NB4 (cell line): ENCODE results near the gene SLC25A43.
"Not testable (repeated sequence)": the region's sequence is repeated elsewhere in the genome, so short reads cannot be mapped to it uniquely, and the experiment has no call there.

Experiments used
- DNase-seq: peaks from one replicate; pipeline ENCODE4 v3.0.0; 2010; ENCODE audit warnings: low read depth
- H3K4me3 ChIP-seq: one replicate; pipeline ENCODE4 v1.5.1; 2011; ENCODE audit warnings: mild to moderate bottlenecking, low read depth, low read length, moderate library complexity
- MYC ChIP-seq: IDR thresholded peaks from 2 replicates; pipeline ENCODE4 v1.6.1; 2011; ENCODE audit warnings: low read depth, low read length
- POLR2A ChIP-seq: IDR thresholded peaks from 2 replicates; pipeline ENCODE4 v1.6.1; 2011; ENCODE audit warnings: mild to moderate bottlenecking; ENCODE audit not compliant: insufficient read length; ENCODE audit errors: extremely low read depth
- TF ChIP-seq, protein P1 (sequence below): IDR thresholded peaks from one replicate; pipeline ENCODE4 v1.5.1; 2012; ENCODE audit warnings: low read depth, low read length
- TF ChIP-seq, protein P2 (sequence below): IDR thresholded peaks from 2 replicates; pipeline ENCODE4 v1.6.1; 2011; ENCODE audit warnings: low read depth, low read length

Gene SLC25A43

DNA sequence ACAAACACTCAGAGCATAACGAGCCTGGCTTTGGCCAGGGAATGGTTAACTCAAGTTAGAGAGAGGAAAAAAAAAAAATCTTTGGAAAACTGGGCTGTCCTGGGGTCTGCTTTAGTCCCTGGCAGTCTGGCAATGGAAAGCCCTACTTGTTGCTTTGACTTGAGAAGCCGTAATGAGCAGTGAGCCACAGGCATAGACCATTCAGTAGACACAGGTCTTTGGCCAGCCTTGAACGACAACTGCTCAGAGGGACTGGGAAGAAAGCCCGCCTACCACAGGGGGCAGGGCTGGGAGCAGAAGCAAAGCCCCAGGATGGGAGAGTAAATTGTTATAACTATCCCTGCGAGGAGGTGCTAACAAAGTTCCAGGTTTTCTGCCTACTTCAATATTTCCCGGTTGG lies 25.9 kb downstream of the SLC25A43 start:
- TF ChIP-seq, protein P1, sequence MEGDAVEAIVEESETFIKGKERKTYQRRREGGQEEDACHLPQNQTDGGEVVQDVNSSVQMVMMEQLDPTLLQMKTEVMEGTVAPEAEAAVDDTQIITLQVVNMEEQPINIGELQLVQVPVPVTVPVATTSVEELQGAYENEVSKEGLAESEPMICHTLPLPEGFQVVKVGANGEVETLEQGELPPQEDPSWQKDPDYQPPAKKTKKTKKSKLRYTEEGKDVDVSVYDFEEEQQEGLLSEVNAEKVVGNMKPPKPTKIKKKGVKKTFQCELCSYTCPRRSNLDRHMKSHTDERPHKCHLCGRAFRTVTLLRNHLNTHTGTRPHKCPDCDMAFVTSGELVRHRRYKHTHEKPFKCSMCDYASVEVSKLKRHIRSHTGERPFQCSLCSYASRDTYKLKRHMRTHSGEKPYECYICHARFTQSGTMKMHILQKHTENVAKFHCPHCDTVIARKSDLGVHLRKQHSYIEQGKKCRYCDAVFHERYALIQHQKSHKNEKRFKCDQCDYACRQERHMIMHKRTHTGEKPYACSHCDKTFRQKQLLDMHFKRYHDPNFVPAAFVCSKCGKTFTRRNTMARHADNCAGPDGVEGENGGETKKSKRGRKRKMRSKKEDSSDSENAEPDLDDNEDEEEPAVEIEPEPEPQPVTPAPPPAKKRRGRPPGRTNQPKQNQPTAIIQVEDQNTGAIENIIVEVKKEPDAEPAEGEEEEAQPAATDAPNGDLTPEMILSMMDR: no peak
- no peak for TF ChIP-seq POLR2A
- TF ChIP-seq MYC: no peak
- TF ChIP-seq, protein P2, sequence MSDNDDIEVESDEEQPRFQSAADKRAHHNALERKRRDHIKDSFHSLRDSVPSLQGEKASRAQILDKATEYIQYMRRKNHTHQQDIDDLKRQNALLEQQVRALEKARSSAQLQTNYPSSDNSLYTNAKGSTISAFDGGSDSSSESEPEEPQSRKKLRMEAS: no peak
- no peak overlapping the region for H3K4me3 ChIP-seq
- no peak for DNase-seq

DNA sequence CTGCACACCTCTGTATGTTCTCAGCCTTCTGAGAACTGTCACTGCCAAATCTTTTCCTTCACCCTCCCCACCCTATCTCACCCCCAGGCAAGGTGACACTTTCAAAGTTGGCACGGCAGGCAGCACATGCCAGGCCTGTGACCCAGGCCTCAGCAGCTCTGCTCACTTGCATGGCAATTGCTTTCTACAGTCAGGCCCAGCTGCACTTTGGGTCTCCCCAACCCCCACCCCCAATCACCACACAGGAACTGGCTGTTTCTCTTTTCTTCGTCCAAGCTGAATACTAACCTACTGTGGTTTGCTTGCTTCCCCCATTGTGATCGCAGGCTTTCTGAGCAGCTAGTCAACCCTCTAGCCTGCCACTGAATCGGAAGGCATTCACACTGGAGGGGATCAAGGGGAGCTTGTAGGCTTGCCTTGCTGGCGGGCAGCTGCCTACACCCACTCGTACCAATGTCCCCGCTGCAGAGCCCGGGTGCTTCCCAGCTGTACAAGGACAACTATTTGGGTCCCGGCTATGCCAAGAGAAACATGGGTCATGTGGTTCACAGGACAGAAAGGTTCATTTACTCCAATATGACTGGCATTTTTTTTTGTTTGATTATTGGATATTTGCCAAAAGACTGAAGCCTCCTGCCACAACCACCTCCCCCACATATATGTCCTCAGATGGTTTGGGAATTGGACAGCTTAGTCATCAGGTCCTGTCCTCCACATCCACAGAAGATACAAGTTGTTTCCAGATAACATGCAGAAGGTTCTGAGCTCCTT lies 28.1 kb downstream of the SLC25A43 start:
- TF ChIP-seq, protein P2: peak; percentile 65
- TF ChIP-seq POLR2A: no peak
- TF ChIP-seq MYC: peak; percentile 47
- TF ChIP-seq, protein P1: no peak
- DNase-seq: peak; percentile 87
- no peak overlapping the region for H3K4me3 ChIP-seq

DNA sequence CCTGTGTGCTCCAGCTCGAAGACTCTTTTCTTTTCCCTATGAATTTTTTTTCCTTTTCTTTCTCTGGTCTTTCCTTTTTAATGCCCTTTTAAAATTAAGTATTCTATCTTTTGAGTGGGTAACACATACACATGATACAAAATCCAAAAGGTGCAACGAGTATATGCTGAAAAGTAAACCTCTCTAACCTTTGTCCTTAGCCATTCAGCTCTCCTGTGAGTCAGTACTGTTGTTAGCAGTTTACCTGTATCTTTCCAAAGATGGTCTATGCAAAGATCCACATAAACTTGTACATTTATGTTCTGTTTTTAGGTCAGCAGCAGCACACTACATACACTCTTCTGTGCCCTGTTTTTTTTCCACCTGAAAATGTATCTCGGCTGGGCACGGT lies 28.7 kb downstream of the SLC25A43 start:
- DNase-seq: no peak

DNA sequence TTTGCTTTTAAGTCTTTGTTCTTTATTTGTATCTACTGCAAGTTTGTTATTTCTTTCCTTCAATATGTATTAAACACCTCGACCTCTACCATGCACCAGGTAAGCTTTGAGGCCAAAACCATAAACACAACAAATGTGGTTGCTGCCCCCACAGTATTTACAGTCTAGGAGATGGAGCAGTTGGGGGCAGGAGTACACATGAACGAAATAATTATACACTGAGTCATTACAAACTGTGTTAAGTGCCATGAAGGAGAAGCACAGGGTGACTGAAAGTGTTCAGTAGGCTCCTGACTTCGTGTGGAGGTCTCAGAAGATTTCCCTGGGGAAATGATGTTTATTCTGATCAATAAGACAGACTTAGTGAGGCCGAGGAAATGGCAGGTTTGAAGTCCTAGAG lies 30.3 kb downstream of the SLC25A43 start:
- TF ChIP-seq MYC: no peak
- no peak for TF ChIP-seq POLR2A
- TF ChIP-seq, protein P1: no peak
- TF ChIP-seq, protein P2: no peak
- H3K4me3 ChIP-seq: no peak overlapping the region
- no peak for DNase-seq

More for the DNA sequence above, 28.7 kb downstream of the SLC25A43 start:
- TF ChIP-seq, protein P1: no peak
- TF ChIP-seq, protein P2: no peak
- no peak for TF ChIP-seq POLR2A
- no peak for TF ChIP-seq MYC
- H3K4me3 ChIP-seq: no peak overlapping the region

DNA sequence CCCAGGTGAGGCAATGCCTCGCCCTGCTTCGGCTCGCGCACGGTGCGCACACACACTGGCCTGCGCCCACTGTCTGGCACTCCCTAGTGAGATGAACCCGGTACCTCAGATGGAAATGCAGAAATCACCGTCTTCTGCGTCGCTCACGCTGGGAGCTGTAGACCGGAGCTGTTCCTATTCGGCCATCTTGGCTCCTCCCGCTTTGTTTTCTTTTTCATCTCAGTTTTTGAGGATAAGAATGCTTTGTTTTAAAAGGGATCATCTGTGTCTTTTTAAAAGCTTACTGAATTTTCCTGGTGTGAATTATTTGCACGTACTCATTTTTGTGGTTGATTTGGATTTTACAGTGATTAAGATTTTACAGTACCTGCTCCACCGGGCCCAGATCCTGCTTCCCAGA lies 42.2 kb downstream of the SLC25A43 start:
- DNase-seq, H3K4me3 ChIP-seq: not testable (repeated sequence)

DNA sequence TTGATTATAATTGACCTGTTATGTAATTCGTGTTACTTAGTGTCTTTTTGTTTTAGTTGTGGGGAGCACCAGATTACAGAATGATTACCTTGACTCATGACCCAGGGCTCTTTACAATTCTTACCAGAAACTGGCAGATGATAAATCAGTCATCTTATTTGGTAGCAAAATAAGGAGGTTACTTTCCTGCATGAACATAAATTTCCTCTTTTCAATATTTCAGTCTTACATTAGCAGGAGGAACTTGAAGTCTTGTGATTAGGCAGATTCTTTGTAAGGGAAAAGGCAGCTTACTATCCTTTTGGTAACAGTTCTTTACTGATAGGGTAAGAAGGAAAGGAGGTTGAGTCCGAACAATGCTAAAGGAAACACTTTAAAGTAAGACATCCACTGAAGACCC lies 43.1 kb downstream of the SLC25A43 start:
- TF ChIP-seq, protein P1: no peak
- TF ChIP-seq, protein P2: no peak
- TF ChIP-seq MYC (no peak), POLR2A (no peak)
- DNase-seq: no peak
- H3K4me3 ChIP-seq: no peak overlapping the region
